Stimulated activated naive CD4-positive, alpha-beta T cell (primary cell): ENCODE results near the gene RFPL4AL1.
"Not testable (repeated sequence)": the region's sequence is repeated elsewhere in the genome, so short reads cannot be mapped to it uniquely, and the experiment has no call there.

ENCODE experiments used
- DNase-seq, 6 experiments: peaks; one replicate each; lab custom pipeline; 2025; lab: John Stamatoyannopoulos, UW

RFPL4AL1 gene

DNA sequence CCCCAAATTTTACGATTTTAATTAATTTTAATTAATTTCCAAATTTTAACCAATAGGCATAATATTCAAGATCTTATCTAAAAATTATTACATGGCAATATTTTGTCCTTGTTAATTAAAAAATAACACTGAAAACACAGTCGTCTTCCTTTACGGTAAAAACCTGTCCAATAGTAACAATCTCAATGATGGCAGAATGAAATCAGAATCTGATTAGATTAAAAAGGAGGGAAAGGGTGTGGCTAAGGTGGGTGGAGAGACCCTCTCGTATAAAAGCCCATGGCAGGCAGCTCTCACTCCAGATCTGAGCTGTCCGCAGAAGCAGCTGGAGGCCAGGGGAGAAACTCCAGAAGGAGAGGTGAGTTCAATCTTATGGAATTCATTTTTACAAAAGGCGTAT is at the start of gene RFPL4AL1:
Gene RFPL4AL1, plus strand, starts transcription at position 301 of the 400 bp plus-strand sequence. CDS start 2,687 bp downstream, outside the sequence.
- DNase-seq: not testable (repeated sequence)

DNA sequence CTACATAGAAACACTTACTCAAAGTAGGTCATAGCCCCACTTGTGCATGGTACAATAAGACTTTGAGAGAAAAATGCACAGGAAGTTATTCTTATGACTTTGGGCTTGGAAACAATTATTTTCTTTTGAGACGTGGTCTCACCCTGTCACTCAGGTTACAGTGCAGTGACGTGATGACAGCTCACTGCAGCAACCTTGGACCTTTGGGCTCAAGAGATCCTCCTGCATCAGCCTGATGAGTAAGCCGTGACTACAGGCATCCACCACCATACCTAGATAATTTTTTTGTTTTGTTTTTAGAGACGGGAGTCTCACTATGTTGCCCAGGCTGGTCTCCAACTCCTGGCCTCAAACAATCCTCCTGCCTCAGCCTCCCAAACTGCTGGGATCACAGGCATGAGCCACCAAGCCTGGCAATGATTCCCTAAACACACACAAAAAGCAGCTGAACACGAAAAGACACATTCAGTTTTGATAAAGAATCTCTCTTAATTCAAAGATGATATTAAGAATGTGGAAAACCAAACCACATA is 48.6 kb upstream of the RFPL4AL1 start:
- DNase-seq: no peak

- no peak for DNase-seq
Observed at GRCh38 chr19:55720801-55721200, 48.1 kb upstream of the RFPL4AL1 start.

DNA sequence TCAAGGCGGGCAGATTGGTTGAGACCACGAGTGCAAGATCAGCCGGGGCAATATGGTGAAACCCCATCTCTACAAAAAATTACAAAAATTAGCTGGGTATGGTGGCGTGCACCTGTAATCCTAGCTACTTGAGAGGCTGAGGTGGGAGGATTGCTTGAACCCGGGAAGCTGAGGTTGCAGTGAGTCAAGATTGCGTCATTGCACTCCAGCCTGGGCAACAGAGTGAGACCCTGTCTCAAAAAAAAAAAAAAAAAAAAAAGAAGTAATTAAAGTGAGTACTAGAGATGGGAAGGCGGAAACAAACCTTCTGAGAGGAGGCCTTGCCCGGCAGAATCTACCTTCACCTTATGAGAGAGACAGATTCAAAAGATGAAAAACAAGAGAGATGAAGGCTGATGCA is 45.4 kb upstream of the RFPL4AL1 start:
- no peak for DNase-seq

GRCh38 chr19:55730378-55730777 is 38.5 kb upstream of the RFPL4AL1 start:
- not testable (repeated sequence) for DNase-seq

DNA sequence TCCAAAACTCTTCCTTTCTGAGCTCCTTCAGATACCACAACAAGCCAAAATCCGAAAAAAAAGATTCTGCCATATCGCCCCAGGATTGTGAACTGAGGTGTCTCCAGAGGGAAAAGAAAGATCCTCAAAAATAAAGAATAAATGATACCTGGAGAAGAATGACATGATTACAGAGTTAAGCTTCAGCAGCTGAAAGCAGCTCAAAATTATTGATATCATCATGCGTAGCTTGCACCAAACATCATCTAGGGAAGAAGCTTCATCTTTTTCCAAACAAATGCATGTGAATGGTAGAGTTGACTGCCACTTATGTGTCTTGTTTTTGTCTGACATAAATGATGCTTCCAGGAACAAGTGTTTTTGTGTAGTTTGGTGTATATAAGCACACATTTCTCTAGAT is 30.6 kb upstream of the RFPL4AL1 start, which contains the start of gene NLRP9:
Gene NLRP9, minus strand, starts transcription at position 101 of the 400 bp plus-strand sequence. Its CDS starts 28 bp downstream, at position 73.
- no peak for DNase-seq

- no peak for DNase-seq
Observed at GRCh38 chr19:55750715-55751114, 18.2 kb upstream of the RFPL4AL1 start.

- no peak for DNase-seq
Observed at GRCh38 chr19:55753401-55753800, 15.5 kb upstream of the RFPL4AL1 start.

- not testable (repeated sequence) for DNase-seq
Observed at GRCh38 chr19:55756808-55757207, 12.1 kb upstream of the RFPL4AL1 start.

DNA sequence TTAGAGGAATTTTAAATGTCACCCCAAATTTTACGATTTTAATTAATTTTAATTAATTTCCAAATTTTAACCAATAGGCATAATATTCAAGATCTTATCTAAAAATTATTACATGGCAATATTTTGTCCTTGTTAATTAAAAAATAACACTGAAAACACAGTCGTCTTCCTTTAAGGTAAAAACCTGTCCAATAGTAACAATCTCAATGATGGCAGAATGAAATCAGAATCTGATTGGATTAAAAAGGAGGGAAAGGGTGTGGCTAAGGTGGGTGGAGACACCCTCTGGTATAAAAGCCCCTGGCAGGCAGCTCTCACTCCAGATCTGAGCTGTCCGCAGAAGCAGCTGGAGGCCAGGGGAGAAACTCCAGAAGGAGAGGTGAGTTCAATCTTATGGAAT is 10.1 kb upstream of the RFPL4AL1 start, which contains the start of gene RFPL4A:
Gene RFPL4A, plus strand, starts transcription at position 301 of the 400 bp plus-strand sequence. CDS start 2,704 bp downstream, outside the sequence.
- DNase-seq: not testable (repeated sequence)

DNA sequence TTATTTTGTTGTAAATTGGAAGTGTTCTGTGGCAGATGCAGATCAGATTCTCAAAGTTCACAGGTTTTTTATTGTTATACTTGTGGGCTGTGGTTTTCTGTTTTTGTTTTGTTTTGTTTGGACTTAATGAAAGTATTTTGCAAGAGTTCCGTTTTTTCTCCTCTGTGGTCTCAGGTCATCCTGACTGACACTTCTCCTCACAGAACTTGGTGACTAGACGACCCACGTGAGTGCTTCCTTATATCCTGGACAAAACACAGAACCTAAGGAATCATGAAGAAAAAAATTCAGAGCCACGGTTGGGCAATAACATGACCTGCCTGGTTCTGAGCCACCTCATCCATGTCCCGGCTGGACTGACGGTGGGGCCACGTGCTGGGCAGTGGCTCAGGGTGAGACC is 2.5 kb upstream of the RFPL4AL1 start:
- DNase-seq: no peak

- not testable (repeated sequence) for DNase-seq
Observed at GRCh38 chr19:55769632-55770031, 714 bp downstream of the RFPL4AL1 start.

- DNase-seq: no peak
Observed at GRCh38 chr19:55777528-55777927, 8.6 kb downstream of the RFPL4AL1 start.

DNA sequence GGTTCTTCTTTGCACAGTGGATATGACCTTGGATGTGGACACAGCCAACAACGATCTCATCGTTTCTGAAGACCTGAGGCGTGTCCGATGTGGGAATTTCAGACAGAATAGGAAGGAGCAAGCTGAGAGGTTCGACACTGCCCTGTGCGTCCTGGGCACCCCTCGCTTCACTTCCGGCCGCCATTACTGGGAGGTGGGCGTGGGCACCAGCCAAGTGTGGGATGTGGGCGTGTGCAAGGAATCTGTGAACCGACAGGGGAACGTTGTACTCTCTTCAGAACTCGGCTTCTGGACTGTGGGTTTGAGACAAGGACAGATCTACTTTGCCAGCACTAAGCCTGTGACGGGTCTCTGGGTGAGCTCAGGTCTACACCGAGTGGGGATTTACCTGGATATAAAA is 9.4 kb downstream of the RFPL4AL1 start:
- no peak for DNase-seq

GRCh38 chr19:55781112-55781511 is 12.2 kb downstream of the RFPL4AL1 start:
- no peak for DNase-seq

DNA sequence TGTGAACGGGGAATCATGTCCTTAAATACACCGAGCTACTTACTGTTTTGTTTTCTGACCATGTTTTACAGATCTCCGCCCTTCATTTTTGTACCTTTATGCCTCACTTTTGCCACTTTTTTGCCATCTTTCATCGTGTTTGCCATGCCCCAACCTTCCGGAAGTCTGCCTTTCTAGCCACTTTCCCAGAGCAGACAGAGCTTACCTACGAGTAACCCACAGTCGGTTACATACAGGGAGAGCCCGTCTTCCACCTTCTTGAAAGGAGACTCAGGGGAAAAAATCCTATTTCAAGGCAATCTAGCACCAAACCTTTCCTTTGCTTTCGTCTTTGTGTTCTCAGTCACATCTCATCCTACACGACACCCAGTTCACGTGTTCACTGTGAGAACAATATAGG is 26.1 kb downstream of the RFPL4AL1 start:
- no peak for DNase-seq

- DNase-seq: no peak
Observed at GRCh38 chr19:55801416-55801815, 32.5 kb downstream of the RFPL4AL1 start.

GRCh38 chr19:55802281-55802680 is 33.4 kb downstream of the RFPL4AL1 start:
- DNase-seq: no peak

- DNase-seq: peak in 3 of 6 experiments; percentile 2 to 10 (median 7)
Observed at GRCh38 chr19:55809381-55810058, 40.6 kb downstream of the RFPL4AL1 start.

- DNase-seq: no peak
Observed at GRCh38 chr19:55811340-55811739, 42.4 kb downstream of the RFPL4AL1 start.

DNA sequence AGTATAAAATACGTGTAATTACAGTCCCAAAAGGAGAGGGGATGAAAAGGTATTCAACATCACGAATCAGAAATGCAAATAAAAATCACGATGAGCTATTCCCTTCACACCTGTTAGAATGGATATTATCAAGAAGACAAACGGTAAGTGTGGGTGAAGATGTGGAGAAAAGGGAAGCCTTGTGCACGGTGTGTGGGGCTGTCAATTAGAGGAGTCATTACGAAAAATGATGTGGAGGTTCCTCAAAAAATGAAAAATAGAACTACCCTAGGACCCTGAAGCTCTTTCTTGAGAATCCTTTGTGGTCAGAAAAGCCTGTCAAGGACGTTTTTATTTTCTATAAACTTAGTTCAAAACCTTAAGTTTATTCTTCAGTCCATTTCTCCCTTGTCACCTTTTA is 43.5 kb downstream of the RFPL4AL1 start:
- no peak for DNase-seq

- DNase-seq: no peak
Observed at GRCh38 chr19:55813906-55814305, 45.0 kb downstream of the RFPL4AL1 start.

- DNase-seq: no peak
Observed at GRCh38 chr19:55820037-55820436, 51.1 kb downstream of the RFPL4AL1 start.
